Activated CD4-positive, alpha-beta T cell treated with anti-CD3 and anti-CD28 coated beads, Interleukin-2, amount 50 U/mL, for 48 hours (primary cell): ENCODE data around the gene ACTR8.

Source experiments
- DNase-seq, 2 experiments: peaks; one replicate each; pipeline ENCODE4 v3.0.0-alpha.2; 2020

The ACTR8 gene

GRCh38 chr3:53862241-53862640 lies 19.7 kb downstream of the ACTR8 start:
- no peak for DNase-seq

- no peak for DNase-seq
These were observed 21.8 kb downstream of the ACTR8 start for GRCh38 chr3:53860196-53860595.

DNA sequence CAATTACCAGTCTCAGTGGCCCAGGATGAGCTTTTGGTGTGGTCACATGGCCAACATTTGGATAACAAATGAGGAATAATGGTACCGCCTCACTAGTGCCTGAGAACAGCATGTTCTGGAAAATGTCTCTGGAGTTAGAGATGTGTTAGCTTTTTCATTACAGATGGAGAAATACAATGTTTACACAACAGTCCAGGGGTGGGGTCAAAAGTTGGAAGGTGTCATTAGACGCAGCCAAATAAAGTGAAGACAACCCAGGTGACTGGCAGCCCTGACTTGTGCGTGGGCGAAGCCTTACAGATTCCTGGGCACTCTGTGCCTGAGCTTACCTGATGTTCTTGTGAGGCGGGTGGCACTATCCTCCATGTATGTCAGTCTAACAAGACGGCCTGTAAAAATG lies 22.8 kb downstream of the ACTR8 start:
- no peak for DNase-seq

DNA sequence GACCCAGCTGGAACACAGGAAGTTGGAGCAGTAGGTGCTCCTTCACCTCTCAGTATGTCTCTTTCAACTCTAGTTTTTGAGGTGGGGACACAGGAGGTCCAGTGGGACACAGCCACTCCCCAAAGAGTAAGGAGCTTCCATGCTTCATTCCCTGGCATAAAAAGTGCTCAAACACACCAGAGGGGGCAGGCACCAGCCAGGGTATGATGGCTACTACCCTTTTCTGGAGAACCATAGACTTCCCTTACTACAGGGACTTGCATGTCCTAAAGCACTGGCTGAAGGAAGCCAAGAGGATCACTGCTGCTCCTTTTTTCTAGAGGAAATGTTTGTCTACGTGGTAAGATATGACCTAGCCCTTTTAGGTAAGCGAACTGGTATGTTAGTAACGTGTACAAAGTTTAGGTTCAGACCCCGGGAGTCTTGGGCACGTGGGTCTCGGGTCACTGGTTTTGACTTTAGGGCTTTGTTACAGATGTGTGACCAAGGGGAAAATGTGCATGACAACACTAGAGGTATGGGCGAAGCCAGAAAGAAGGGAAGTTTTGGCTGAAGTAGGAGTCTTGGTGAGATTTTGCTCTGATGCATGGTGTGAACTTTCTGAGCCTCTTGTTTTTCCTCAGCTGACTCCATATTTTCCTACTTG lies 23.7 kb downstream of the ACTR8 start:
- DNase-seq, result no peak

DNA sequence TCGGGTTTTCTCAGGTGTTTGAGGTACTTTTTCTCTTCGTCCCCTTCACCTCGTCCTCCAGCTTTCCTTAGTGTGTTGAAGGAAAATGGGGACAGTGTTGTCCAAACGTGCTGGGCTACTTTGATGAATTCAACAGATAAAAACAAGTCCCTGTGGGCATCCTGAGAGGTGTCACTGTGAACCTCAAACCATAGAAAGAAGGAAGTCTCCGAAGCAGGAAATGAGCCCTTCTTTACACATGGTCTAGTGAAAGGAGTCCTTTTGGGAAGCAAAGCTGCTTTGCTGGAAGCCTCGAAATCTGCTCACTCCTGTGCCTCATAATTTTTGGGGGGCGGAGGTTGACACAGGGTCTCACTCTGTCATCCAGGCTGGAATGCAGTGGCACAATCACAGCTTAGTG lies 25.0 kb downstream of the ACTR8 start:
- no peak for DNase-seq

DNA sequence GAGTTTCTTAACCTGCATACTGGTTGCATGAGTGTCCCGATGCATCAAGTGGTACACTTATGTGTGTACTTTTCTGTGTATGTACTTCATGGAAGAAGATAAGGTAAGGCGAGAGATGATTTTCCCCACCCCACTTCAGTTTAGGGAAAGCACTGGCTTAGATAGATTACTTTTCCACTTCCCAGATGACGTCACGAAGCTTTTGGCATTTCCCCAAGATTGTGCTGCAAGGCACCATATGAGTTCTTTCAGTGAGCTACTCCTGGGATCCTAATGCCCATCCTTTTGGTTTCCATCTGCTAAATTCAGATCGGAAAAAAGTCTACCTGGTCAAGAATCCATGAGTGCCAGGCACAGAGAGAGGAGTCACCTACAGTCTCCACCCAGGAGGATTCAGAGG lies 31.1 kb downstream of the ACTR8 start:
- no peak for DNase-seq

DNA sequence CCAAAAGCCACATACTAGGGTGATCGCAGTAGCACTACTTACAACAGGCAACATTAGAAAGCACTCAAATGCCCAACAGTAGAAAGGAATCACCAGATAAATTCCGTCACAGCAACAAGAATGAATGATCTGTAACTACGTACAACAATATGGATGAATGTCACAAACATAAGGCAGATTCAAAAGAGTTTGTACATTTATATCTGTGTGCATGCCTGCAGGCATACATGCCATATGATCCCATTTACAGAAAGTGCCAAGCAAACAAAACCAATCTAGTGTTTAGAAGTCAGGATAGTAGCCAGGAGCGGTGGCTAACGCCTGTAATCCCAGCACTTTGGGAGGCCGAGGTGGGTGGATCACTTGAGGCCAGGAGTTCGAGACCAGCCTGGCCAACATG lies 32.0 kb downstream of the ACTR8 start:
- DNase-seq, result no peak

- DNase-seq, result no peak
These were observed 35.1 kb downstream of the ACTR8 start for GRCh38 chr3:53846851-53847155.

- DNase-seq, result peak; percentile 20 to 32
These were observed 35.7 kb downstream of the ACTR8 start, which contains the start of the genes CHDH and IL17RB for GRCh38 chr3:53846134-53846850. Gene CHDH, minus strand, starts transcription at chr3:53846419. Its CDS starts 22,411 bp downstream, at chr3:53824008. Gene IL17RB, plus strand, starts transcription at chr3:53846568. Its CDS starts 21 bp downstream, at chr3:53846589.

DNA sequence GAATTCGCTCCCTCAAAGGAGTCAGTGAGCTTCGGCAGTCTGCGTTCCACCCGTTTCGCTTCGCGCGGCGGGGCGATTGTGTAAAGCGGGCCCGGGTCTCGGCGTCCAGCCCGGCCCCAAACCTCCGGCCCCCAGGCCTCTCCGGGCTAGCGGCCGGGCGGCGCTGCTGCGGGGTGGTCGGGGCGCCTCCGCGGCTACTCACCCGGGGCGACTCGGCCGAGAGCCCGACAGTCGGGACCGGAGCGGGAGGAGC lies 36.1 kb downstream of the ACTR8 start:
- DNase-seq, result no peak

- DNase-seq, result peak in 1 of 2 experiments; percentile 11
These were observed 36.7 kb downstream of the ACTR8 start for GRCh38 chr3:53845103-53845880.

DNA sequence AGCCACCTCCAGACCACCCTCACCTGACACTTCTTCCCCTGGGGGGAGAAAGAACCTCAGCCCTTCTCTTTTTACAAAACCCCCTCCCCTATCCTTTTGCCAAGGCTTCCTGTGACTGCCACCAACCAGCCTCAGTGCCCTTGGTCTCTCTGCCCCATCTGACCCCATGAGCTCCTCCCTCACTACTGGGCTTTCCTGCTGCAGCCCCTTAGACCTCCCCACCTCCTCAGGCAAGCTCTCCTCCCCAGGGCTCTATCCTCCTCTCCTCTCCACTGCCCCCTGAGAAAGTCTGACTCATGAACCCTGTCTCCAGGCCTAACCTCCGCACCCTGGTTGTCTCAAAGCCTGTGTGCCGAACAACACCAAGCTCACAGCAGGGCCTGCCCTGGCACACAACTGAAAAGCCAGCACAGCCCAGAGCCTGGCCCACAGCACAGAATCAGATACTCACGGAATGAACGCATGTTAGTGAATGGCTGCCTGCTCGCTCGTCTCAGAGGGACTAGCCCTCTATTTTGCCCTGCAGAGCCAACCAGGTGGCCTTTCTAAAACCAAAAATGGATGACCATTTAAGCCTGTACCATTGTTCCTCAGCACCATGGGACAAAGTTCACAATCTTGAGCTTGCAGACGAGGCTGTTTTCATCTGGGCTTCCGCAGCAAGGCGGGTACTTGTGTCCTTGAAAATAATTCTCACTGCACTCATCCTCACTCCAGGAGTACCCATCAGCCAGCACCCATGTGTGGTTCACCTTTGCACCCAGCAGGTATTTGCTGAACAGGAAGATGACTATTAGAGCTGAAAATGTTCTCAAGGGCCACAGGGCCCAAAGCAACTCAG lies 37.5 kb downstream of the ACTR8 start:
- DNase-seq, result no peak

DNA sequence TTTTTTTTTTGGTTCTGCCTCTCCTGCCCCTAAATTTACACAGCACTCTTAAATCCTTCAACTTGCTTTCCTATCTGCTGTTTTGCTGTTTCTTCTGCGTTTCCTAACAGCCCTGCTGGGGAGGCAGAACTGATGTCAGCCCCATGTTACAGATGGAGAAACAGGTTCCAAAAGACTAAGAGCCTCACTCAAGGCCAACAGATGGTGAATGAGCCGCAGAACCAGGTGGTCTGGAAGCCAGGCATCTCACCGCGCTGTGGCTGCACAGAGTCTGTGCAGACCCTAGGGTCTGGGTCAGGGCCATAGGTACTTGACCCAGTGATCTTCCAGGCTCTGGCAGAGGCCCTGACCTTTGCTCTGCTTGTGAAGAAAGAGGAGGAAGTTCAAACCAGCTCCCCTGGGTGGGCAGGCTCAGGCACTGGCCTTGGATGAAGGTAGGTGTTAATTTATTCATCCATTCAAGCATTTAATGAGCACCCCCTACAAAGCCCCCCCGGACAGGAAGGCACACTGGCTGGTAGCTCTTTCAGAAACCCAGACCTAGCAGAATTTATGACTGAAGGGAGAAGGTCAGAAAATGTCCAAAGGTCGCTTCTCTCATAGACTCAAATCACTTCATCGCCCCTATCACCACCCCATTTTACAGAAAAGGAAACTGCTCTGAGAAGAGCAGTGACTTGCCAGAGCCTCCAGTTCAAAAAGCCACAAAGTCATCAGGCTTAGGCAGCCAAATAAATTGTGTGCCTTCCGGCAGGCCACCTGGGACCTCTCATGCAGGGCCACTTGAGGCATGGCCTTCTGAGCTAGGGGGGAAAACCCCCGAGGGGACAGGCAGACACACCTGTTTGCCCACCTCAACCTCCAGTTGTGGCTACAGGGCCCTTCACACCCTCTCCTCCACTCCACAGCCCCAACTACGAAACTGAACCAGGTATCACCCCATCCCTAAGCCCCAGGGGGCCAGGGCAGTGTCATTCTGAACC lies 38.5 kb downstream of the ACTR8 start:
- no peak for DNase-seq

GRCh38 chr3:53842436-53843194 lies 39.3 kb downstream of the ACTR8 start:
- DNase-seq, result no peak

- DNase-seq, result no peak
These were observed 40.7 kb downstream of the ACTR8 start for GRCh38 chr3:53841296-53841695.

- no peak for DNase-seq
These were observed 44.6 kb downstream of the ACTR8 start for GRCh38 chr3:53837331-53837730.

GRCh38 chr3:53836084-53836872 lies 45.7 kb downstream of the ACTR8 start:
- no peak for DNase-seq

DNA sequence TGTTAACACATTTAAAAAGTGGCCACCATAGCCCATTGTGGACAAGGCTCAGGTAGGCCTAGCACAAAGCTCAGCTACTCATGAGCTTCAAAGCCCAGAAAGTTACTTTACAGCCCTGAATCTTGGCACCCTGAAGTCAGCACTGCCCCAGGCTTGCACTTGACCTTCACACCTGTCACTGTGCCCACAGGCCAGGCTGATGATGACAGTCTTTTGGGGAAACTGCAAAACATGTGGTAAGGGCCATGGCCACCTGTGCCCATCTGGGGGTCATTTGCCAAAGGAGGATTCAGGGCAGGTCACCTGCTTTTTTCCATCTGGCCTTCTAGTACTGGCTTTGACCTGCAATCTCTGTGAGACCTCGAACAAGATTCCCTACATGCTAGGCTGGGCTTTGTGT lies 46.7 kb downstream of the ACTR8 start:
- no peak for DNase-seq

DNA sequence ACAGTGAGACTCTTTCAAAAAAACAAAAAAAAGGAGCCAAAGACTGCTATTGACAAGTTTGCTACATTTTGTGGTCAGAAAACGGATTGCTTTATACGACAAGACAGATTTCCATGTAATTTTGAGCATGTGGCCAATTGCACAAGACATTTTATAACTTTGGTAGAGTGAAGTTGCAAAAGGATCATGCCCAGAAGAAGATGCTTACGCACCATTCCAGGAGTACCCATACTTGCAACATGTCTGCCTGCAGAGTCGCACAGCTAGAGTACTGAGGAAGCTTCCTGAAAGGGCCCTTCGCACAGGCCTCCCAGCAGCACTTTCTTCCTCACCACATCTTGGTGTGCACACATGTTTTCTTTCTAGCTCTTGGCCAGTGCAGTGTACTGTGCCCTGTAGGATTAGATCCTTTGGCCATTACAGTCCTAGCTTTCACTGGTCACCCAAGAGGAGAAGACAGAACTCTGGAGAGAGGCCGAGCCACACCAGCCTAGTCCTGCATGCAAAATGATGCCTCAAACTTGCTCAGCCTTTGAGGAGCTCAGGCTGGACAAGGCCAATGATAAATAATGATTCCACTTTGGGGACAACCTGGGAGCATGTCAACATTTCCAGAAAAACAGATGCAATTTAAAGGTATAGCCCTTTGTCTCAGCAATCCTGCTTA lies 47.4 kb downstream of the ACTR8 start:
- no peak for DNase-seq

DNA sequence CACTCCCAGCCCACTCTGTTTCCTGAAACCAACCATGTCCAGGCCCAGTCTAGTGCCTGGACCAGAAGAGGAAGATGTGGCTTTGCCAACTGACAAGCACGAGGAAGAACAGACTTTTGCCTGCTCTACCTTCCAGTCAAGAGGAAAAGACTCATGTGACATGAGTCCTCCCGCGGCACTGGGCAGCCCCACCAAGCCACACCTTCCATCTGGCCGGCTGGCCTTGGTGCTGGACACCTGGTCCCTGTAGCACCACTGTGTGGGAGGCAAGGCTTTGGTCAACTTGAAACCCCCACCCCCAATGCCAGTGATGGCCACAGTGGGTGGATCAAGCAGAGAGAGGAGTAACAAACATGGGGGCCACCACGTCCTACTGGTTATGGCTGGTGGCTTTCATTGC lies 48.3 kb downstream of the ACTR8 start:
- no peak for DNase-seq
